ENCODE data around the gene NPEPPS. TPM values are rescaled to one million over a fixed set of nuclear protein-coding genes. Genes with fewer than 3 reads are reported as not detected.

The NPEPPS gene
- 154 and 212 TPM in 2 replicates for total RNA-seq

DNA sequence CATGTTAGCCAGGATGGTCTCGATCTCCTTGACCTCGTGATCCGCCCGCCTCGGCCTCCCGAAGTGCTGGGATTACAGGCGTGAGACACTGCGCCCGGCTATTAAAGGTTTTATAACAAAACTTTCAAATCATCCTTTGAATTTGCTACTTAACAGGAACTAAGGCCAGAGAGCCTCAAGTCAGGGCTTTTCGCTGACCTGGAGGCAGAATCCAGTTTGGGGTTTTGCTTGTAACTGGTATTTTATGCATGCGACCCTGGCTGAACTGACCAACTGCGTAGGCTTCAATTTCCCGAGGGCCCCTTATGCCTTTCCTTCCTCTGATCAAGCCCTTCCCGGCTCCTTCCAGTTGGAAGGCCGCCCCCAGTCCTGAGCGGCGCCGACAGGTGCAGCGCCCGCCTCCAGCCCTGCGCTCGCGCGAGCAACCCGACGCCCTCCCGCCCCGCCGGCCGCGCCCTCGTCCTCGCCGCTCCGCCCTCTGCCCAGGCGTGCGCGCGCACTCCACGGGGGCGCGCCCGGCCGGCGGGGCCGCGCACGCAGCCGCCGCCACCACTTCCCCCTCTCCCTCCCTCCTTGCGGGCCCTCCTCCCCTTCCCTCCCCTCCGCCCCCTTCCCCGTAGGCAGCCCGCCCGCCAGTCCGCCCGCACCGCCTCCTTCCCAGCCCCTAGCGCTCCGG is at the start of gene NPEPPS:
Gene NPEPPS (plus strand): TSS at position 552 of the 676 bp plus-strand sequence. CDS start 193 bp downstream, outside the sequence.

DNA sequence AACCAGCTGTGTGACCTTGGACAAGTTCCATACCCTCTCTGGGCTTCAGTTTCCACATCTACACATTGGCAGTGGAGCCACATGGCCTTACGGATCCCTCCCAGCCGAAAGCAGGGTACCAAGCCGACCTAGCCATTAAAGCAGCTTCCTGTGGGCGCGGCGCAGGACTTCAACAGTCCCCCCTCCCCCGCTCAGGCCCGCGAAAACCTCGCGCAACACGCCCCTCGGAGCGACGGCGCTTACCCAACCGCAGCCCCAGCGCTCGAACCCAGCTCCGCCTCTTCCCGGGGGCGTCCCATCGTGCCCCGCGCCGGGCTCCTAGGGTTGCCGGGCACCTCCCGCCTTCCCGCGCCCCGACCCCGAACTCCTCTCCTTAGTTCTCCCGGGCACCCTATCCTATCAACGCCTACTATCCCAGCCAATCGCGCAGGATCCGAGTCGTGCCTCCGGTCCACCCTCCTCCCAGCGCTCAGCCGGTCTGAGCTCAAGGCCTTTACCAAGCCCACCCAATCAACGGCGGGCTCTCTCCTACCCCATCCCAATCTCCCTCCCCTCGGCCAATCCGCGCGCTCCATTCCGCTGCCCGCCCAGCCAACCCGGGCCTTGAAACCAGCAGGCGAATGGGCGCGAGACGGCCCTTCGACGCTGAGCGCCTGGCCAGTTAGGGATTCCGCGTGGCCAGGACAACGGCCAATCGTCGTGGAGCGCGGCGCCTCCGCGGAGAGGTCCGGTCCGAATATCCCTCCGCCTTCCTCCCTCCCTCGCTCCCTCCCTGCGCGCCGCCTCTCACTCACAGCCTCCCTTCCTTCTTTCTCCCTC is 118.5 kb downstream of the NPEPPS start, which contains the start of gene KPNB1:
Gene KPNB1 (plus strand): TSS at position 767 of the 819 bp plus-strand sequence. CDS start 326 bp downstream, outside the sequence.

Other genes with a start within 250 kb of the NPEPPS start
- gene EFCAB13, start 207.2 kb upstream of the NPEPPS start, total RNA-seq = 5.8 and 11.1 TPM in 2 replicates
- 174 and 196 TPM in 2 replicates for gene KPNB1, start 118.8 kb downstream of the NPEPPS start, total RNA-seq
- gene TBKBP1, start 163.1 kb downstream of the NPEPPS start, total RNA-seq = 8.2 and 8.7 TPM in 2 replicates
- gene TBX21, start 202.1 kb downstream of the NPEPPS start, total RNA-seq = not detected in 2 replicates

Measured in bronchial smooth muscle cell (primary cell).